A549 (cell line): ENCODE results near the gene ANKRD12. TPM values are rescaled to one million over a fixed set of nuclear protein-coding genes. Genes with fewer than 3 reads are reported as not detected.

ENCODE experiments used
- ATAC-seq, 2 experiments: fragments of 200-7000 bp in 1 of 2; fragments of >200 bp in 1 of 2; cut with Nextera tagmentation in 1 of 2; cut with Tn5 transposase in 1 of 2; 3 replicates each; pipeline versions ENCODE4 v1.8.0 to v1.9.1; 2018 to 2020; ENCODE audit warnings: mild to moderate bottlenecking in 1 of 2, moderate library complexity in 1 of 2
- CTCF ChIA-PET: fragments of 300-600 bp; sonication (Branson Sonifier 250); formaldehyde crosslinking; extraction: SDS; loops from one replicate; lab custom pipeline; 2021; ENCODE audit warnings: antibody characterized with exemption, inconsistent platforms; lab: Yijun Ruan, JAX
- POLR2A ChIA-PET: fragments of 350-600 bp; formaldehyde crosslinking; extraction: SDS; loops from one replicate; lab custom pipeline; 2021; ENCODE audit warnings: antibody characterized with exemption, inconsistent platforms; lab: Yijun Ruan, JAX
- DNase-seq, 2 experiments: peaks; one replicate each; pipeline versions ENCODE4 v3.0.0 to v3.0.0-alpha.2; 2011 to 2016; ENCODE audit warnings: low read depth in 1 of 2, low spot score in 1 of 2
- FAIRE-seq: peaks from 2 replicates; lab custom pipeline; 2011; peaks lifted over from hg19 to GRCh38; lab: Jason Lieb, UNC
- H3K27ac ChIP-seq, 2 experiments: fragments of >200 bp; sonication (Bioruptor Twin); formaldehyde crosslinking; 3 replicates each; pipeline ENCODE4 v1.5.1; 2016 to 2017
- H3K4me1 ChIP-seq: fragments of >200 bp; sonication (Bioruptor Twin); formaldehyde crosslinking; 3 replicates; pipeline ENCODE4 v1.6.1; 2016
- H3K4me2 ChIP-seq: fragments of >200 bp; sonication (Bioruptor Twin); formaldehyde crosslinking; 3 replicates; pipeline ENCODE4 v1.6.1; 2016
- H3K4me3 ChIP-seq: fragments of >200 bp; sonication (Bioruptor Twin); formaldehyde crosslinking; 3 replicates; pipeline ENCODE4 v1.5.1; 2016
- H3K9me3 ChIP-seq: fragments of >200 bp; sonication (Bioruptor Twin); formaldehyde crosslinking; 3 replicates; pipeline ENCODE4 v1.6.1; 2016
- BHLHE40 ChIP-seq: IDR thresholded peaks from 2 replicates; pipeline ENCODE4 v1.6.1; 2012; ENCODE audit warnings: low read depth, low read length, inconsistent platforms
- CEBPB ChIP-seq, 2 experiments: fragments of >200 bp in 1 of 2; sonication (Bioruptor Twin) in 1 of 2; formaldehyde crosslinking in 1 of 2; IDR thresholded peaks; 2 replicates each; pipeline ENCODE4 v1.6.1; 2012 to 2016
- CTCF ChIP-seq: fragments of >200 bp; sonication (Bioruptor Twin); formaldehyde crosslinking; IDR thresholded peaks from 3 replicates; pipeline ENCODE4 v1.5.1; 2016
- EHF ChIP-seq: fragments of 250-450 bp; sonication (Bioruptor Pico); IDR thresholded peaks from 2 replicates; pipeline ENCODE4 v1.5.0; 2020; ENCODE audit warnings: mild to moderate bottlenecking
- ESRRA ChIP-seq: fragments of 150-350 bp; IDR thresholded peaks from 2 replicates; pipeline ENCODE4 v1.6.1; 2014; ENCODE audit warnings: mild to moderate bottlenecking, low read length, borderline replicate concordance
- FOSB ChIP-seq: fragments of 250-450 bp; sonication (Bioruptor Pico); IDR thresholded peaks from 2 replicates; pipeline ENCODE4 v1.5.0; 2020; ENCODE audit warnings: mild to moderate bottlenecking, moderate library complexity
- GATA3 ChIP-seq: IDR thresholded peaks from 2 replicates; pipeline ENCODE4 v1.6.1; 2012; ENCODE audit warnings: borderline replicate concordance
- HEYL ChIP-seq: fragments of 250-450 bp; sonication (Bioruptor Pico); IDR thresholded peaks from 2 replicates; pipeline ENCODE4 v1.8.0; 2021; ENCODE audit warnings: mild to moderate bottlenecking, moderate library complexity
- HOXA7 ChIP-seq: fragments of 250-450 bp; sonication (Bioruptor Pico); IDR thresholded peaks from 2 replicates; pipeline ENCODE4 v1.5.0; 2020; ENCODE audit warnings: mild to moderate bottlenecking, moderate library complexity
- HOXB5 ChIP-seq: fragments of 250-450 bp; sonication (Bioruptor Pico); IDR thresholded peaks from 2 replicates; pipeline ENCODE4 v1.5.0; 2020; ENCODE audit warnings: mild to moderate bottlenecking, moderate library complexity
- JUN ChIP-seq, 2 experiments: fragments of >200 bp; sonication (Bioruptor Twin); formaldehyde crosslinking; IDR thresholded peaks; 2 replicates in 1 of 2; 3 replicates in 1 of 2; pipeline ENCODE4 v1.6.1; 2016 to 2017
- JUNB ChIP-seq: fragments of >200 bp; sonication (Bioruptor Twin); formaldehyde crosslinking; IDR thresholded peaks from 2 replicates; pipeline ENCODE4 v1.6.1; 2016
- KDM1A ChIP-seq: fragments of 200-600 bp; sonication (generic); IDR thresholded peaks from 2 replicates; pipeline ENCODE4 v1.6.1; 2016; ENCODE audit warnings: low read depth, mild to moderate bottlenecking
- KDM5A ChIP-seq: fragments of 200-600 bp; sonication (generic); IDR thresholded peaks from 2 replicates; pipeline ENCODE4 v1.6.1; 2016; ENCODE audit warnings: antibody characterized with exemption, mild to moderate bottlenecking
- MAX ChIP-seq: IDR thresholded peaks from 2 replicates; pipeline ENCODE4 v1.6.1; 2012
- NFE2L2 ChIP-seq: fragments of 150-350 bp; conservative IDR thresholded peaks from 2 replicates; pipeline ENCODE4 v1.6.1; 2014; ENCODE audit warnings: low read length
- NR3C1 ChIP-seq: fragments of >200 bp; sonication (Bioruptor Twin); formaldehyde crosslinking; IDR thresholded peaks from 3 replicates; pipeline ENCODE4 v1.6.1; 2017
- PHF8 ChIP-seq: fragments of 200-600 bp; sonication (generic); IDR thresholded peaks from 2 replicates; pipeline ENCODE4 v1.6.1; 2016; ENCODE audit warnings: low read depth, mild to moderate bottlenecking, antibody characterized with exemption, moderate library complexity, borderline replicate concordance
- RAD21 ChIP-seq, 2 experiments: fragments of >200 bp in 1 of 2; sonication (Bioruptor Twin) in 1 of 2; formaldehyde crosslinking in 1 of 2; IDR thresholded peaks in 1 of 2; conservative IDR thresholded peaks in 1 of 2; 2 replicates in 1 of 2; 3 replicates in 1 of 2; pipeline ENCODE4 v1.6.1; 2012 to 2018; ENCODE audit warnings: inconsistent platforms in 1 of 2
- RARB ChIP-seq: fragments of 250-450 bp; sonication (Bioruptor Pico); IDR thresholded peaks from 2 replicates; pipeline ENCODE4 v1.8.0; 2021; ENCODE audit warnings: mild to moderate bottlenecking, moderate library complexity
- RFX5 ChIP-seq: fragments of 450-650 bp; IDR thresholded peaks from 2 replicates; pipeline ENCODE4 v1.7.1; 2014; ENCODE audit warnings: antibody characterized with exemption, mild to moderate bottlenecking, moderate library complexity
- TFCP2L1 ChIP-seq: fragments of 250-450 bp; sonication (Bioruptor Pico); IDR thresholded peaks from 2 replicates; pipeline ENCODE4 v1.5.0; 2021; ENCODE audit warnings: mild to moderate bottlenecking
- ZC3H11A ChIP-seq: fragments of 450-650 bp; IDR thresholded peaks from 2 replicates; pipeline ENCODE4 v1.6.1; 2014; ENCODE audit warnings: antibody characterized with exemption, mild to moderate bottlenecking
- ZNF302 ChIP-seq: fragments of 250-450 bp; sonication (Bioruptor Pico); IDR thresholded peaks from 2 replicates; pipeline ENCODE4 v1.9.0; 2021; ENCODE audit warnings: inconsistent platforms, mild to moderate bottlenecking, moderate library complexity
- WGBS: methylation state at CpG from one replicate; pipeline ENCODE4 v1.1.6; 2017; ENCODE audit errors: missing lambda C conversion rate; 5-methylcytosine and 5-hydroxymethylcytosine counted together
- polyA plus RNA-seq, 4 experiments: library from polyadenylated mRNA; depleted of rRNA in 3 of 4; stranded (reverse); fragments of >200 nt; fragmentation: RNase III in 1 of 4; extraction: RNeasy Plus Mini Kit Qiagen cat#74134 plus additional on column Dnase treatment in 1 of 4; gene quantifications; 2 replicates in 3 of 4; 3 replicates in 1 of 4; pipeline ENCODE4 v1.2.3, GENCODE V29; 2011 to 2017
- TF ChIP-seq, protein P1 (sequence below): fragments of 450-650 bp; IDR thresholded peaks from 2 replicates; pipeline ENCODE4 v1.6.1; 2014; ENCODE audit warnings: antibody characterized with exemption
- TF ChIP-seq, protein P2 (sequence below): fragments of 200-600 bp; sonication (generic); IDR thresholded peaks from 2 replicates; pipeline ENCODE4 v1.6.1; 2016; ENCODE audit warnings: antibody characterized with exemption, mild to moderate bottlenecking, moderate library complexity

ANKRD12 gene
- polyA plus RNA-seq, 2 of the 4 experiments (the other 2 are of a cell fraction) = 2.7 to 7.3 TPM

DNA sequence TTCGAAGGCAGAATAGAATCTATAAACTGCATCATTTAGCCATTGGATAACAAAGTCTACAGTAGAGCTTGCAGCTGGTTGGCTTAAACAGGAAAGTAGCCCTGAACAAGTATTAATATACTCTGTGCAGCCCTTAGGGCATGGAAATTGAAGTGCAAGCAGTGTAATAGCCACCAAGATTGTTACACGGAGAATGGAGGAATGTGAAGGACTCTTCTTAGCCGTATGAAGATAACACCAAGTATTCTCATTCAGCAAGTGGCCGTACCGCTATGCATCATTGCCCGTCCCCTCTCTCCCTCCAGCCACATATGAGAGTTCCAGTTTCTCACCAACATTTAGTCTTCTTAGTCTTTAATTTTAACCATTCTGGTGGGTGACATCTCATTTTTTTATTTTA is 40.5 kb downstream of the ANKRD12 start:
- no peaks in the 10 kb centered on the region for H3K9me3 ChIP-seq
- no peaks in the 10 kb centered on the region for H3K4me1 ChIP-seq
- ATAC-seq (no peak), FAIRE-seq (no peak)
- whole genome bisulfite sequencing = 85% methylated on average over 6 of the region's 6 CpGs
- POLR2A ChIA-PET = no interaction called here
- H3K27ac ChIP-seq = no peak overlapping the region
- TF ChIP-seq, protein P1, sequence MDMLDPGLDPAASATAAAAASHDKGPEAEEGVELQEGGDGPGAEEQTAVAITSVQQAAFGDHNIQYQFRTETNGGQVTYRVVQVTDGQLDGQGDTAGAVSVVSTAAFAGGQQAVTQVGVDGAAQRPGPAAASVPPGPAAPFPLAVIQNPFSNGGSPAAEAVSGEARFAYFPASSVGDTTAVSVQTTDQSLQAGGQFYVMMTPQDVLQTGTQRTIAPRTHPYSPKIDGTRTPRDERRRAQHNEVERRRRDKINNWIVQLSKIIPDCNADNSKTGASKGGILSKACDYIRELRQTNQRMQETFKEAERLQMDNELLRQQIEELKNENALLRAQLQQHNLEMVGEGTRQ = no peak
- TF ChIP-seq RFX5 = no peak
- TF ChIP-seq KDM1A = no peak
- no peak for TF ChIP-seq JUNB
- no peak for TF ChIP-seq HEYL
- TF ChIP-seq NR3C1 = no peak
- no peak for TF ChIP-seq NFE2L2
- TF ChIP-seq HOXA7 (CRISPR knock-in tag) = no peak
- no peak for TF ChIP-seq RAD21 (conservative IDR thresholded peaks at IDR 0.05 in 1 of 2, IDR thresholded peaks at IDR 0.05 in 1 of 2)
- TF ChIP-seq KDM5A = no peak
- TF ChIP-seq CTCF = no peak
- no peak for TF ChIP-seq FOSB (CRISPR knock-in tag)
- TF ChIP-seq, protein P2, sequence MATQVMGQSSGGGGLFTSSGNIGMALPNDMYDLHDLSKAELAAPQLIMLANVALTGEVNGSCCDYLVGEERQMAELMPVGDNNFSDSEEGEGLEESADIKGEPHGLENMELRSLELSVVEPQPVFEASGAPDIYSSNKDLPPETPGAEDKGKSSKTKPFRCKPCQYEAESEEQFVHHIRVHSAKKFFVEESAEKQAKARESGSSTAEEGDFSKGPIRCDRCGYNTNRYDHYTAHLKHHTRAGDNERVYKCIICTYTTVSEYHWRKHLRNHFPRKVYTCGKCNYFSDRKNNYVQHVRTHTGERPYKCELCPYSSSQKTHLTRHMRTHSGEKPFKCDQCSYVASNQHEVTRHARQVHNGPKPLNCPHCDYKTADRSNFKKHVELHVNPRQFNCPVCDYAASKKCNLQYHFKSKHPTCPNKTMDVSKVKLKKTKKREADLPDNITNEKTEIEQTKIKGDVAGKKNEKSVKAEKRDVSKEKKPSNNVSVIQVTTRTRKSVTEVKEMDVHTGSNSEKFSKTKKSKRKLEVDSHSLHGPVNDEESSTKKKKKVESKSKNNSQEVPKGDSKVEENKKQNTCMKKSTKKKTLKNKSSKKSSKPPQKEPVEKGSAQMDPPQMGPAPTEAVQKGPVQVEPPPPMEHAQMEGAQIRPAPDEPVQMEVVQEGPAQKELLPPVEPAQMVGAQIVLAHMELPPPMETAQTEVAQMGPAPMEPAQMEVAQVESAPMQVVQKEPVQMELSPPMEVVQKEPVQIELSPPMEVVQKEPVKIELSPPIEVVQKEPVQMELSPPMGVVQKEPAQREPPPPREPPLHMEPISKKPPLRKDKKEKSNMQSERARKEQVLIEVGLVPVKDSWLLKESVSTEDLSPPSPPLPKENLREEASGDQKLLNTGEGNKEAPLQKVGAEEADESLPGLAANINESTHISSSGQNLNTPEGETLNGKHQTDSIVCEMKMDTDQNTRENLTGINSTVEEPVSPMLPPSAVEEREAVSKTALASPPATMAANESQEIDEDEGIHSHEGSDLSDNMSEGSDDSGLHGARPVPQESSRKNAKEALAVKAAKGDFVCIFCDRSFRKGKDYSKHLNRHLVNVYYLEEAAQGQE = no peak
- TF ChIP-seq JUN (IDR thresholded peaks at IDR 0.05) = no peak
- TF ChIP-seq, all 56 proteins: peak for 0
- Histone ChIP-seq H3K4me3 (no peak overlapping the region), H3K4me2 (no peak overlapping the region)
- CTCF ChIA-PET = interaction anchor here (1.1 kb wide), 1 partner anchor 103 kb away, joined by 3 read pairs; no protein-coding TSS in a partner anchor
- DNase-seq = no peak

DNA sequence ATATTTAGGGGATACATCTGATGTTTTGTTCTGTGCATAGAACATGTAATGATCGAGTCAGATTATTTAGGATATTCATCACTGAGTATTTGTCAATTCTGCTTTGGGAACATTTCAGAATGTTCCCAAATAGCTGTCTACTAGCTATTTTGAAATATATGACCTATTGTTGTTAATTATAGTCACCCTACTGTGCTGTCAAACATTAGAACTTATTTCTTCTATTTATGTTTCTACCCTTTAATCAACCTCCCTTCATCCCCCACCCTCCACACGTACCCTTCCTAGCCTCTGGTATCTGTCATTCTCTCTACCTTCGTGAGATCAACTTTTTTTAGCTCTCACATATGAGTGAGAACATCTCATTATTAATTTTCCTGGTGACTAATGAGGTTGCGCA is 40.9 kb downstream of the ANKRD12 start:
- WGBS = 86% methylated on average over 4 of the region's 4 CpGs
- Histone ChIP-seq H3K4me3 (no peak overlapping the region), H3K4me2 (no peak overlapping the region), H3K27ac (no peak overlapping the region)
- FAIRE-seq = no peak
- DNase-seq = no peak
- TF ChIP-seq ZNF302 (CRISPR knock-in tag) (no peak), HEYL (no peak), PHF8 (no peak), NR3C1 (no peak), HOXB5 (no peak), NFE2L2 (no peak), MAX (no peak), ESRRA (no peak), ZC3H11A (no peak), EHF (no peak), CEBPB (IDR thresholded peaks at IDR 0.05) (no peak), GATA3 (no peak), BHLHE40 (no peak), TFCP2L1 (no peak), RARB (CRISPR knock-in tag) (no peak)
- TF ChIP-seq, protein P2 = no peak
- TF ChIP-seq, all 56 proteins: peak for 0
- ATAC-seq = no peak
- Histone ChIP-seq H3K9me3 (no peaks in the 10 kb centered on the region), H3K4me1 (no peaks in the 10 kb centered on the region)
- CTCF ChIA-PET = interaction anchor here (1.1 kb wide), 1 partner anchor 104 kb away, joined by 3 read pairs; no protein-coding TSS in a partner anchor
- POLR2A ChIA-PET = no interaction called here
